Neutrophil (primary cell): ENCODE data around the gene EDAR.

Source experiments
- H3K27ac ChIP-seq: fragments of 200-600 bp; sonication (generic); 2 replicates; pipeline ENCODE4 v1.5.1; 2016; ENCODE audit warnings: mild to moderate bottlenecking, moderate library complexity
- H3K27me3 ChIP-seq: fragments of 200-600 bp; sonication (generic); 2 replicates; pipeline ENCODE4 v1.6.0; 2016; ENCODE audit warnings: mild to moderate bottlenecking
- H3K36me3 ChIP-seq: fragments of 200-600 bp; sonication (generic); 2 replicates; pipeline ENCODE4 v1.5.1; 2017
- H3K4me1 ChIP-seq, 2 experiments: fragments of 200-600 bp in 1 of 2; sonication (generic) in 1 of 2; 1 replicate in 1 of 2; 2 replicates in 1 of 2; pipeline versions ENCODE4 v1.5.1 to v1.6.1; 2013 to 2016; ENCODE audit warnings: low read depth in 1 of 2, low read length in 1 of 2, mild to moderate bottlenecking in 1 of 2, moderate library complexity in 1 of 2; ENCODE audit not compliant: control insufficient read depth in 1 of 2, insufficient read depth in 1 of 2
- H3K4me3 ChIP-seq, 2 experiments: fragments of 200-600 bp in 1 of 2; sonication (generic) in 1 of 2; 1 replicate in 1 of 2; 2 replicates in 1 of 2; pipeline ENCODE4 v1.5.1; 2013 to 2016; ENCODE audit warnings: low read depth in 1 of 2, low read length in 1 of 2, mild to moderate bottlenecking in 1 of 2, moderate library complexity in 1 of 2
- H3K9me3 ChIP-seq: fragments of 200-600 bp; sonication (generic); 2 replicates; pipeline ENCODE4 v1.5.1; 2016
- CTCF ChIP-seq: fragments of 200-600 bp; sonication (generic); IDR thresholded peaks from 2 replicates; pipeline ENCODE4 v1.5.1; 2016; ENCODE audit warnings: antibody characterized with exemption

The EDAR gene

GRCh38 chr2:108918941-108919341 is 70.1 kb downstream of the EDAR start:
- TF ChIP-seq CTCF: no peak
- no peak overlapping the region for H3K4me3 ChIP-seq
- H3K27me3 ChIP-seq: peaks cover 18% of the 10 kb centered on the region
- no peak overlapping the region for H3K27ac ChIP-seq
- no peaks in the 10 kb centered on the region for H3K4me1 ChIP-seq
- H3K9me3 ChIP-seq: no peaks in the 10 kb centered on the region
- H3K36me3 ChIP-seq: no peaks in the 10 kb centered on the region

GRCh38 chr2:108918156-108918874 is 70.7 kb downstream of the EDAR start:
- no peak for TF ChIP-seq CTCF
- H3K36me3 ChIP-seq: no peaks in the 10 kb centered on the region
- no peaks in the 10 kb centered on the region for H3K4me1 ChIP-seq
- H3K4me3 ChIP-seq: no peak overlapping the region
- no peaks in the 10 kb centered on the region for H3K9me3 ChIP-seq
- H3K27me3 ChIP-seq: peaks cover 18% of the 10 kb centered on the region
- H3K27ac ChIP-seq: no peak overlapping the region

- H3K36me3 ChIP-seq: no peaks in the 10 kb centered on the region
- H3K4me1 ChIP-seq: no peaks in the 10 kb centered on the region
- no peak overlapping the region for H3K4me3 ChIP-seq
- H3K27me3 ChIP-seq: peaks cover 18% of the 10 kb centered on the region
- H3K27ac ChIP-seq: no peak overlapping the region
- H3K9me3 ChIP-seq: no peaks in the 10 kb centered on the region
- TF ChIP-seq CTCF: no peak
Observed at GRCh38 chr2:108917526-108917925, 71.5 kb downstream of the EDAR start.

- TF ChIP-seq CTCF: no peak
- no peak overlapping the region for H3K4me3 ChIP-seq
- no peaks in the 10 kb centered on the region for H3K4me1 ChIP-seq
- H3K27ac ChIP-seq: no peak overlapping the region
- peaks cover 18% of the 10 kb centered on the region for H3K27me3 ChIP-seq
- no peaks in the 10 kb centered on the region for H3K36me3 ChIP-seq
- H3K9me3 ChIP-seq: no peaks in the 10 kb centered on the region
Observed at GRCh38 chr2:108916796-108917421, 72.1 kb downstream of the EDAR start.

- no peak overlapping the region for H3K4me3 ChIP-seq
Observed at GRCh38 chr2:108916122-108916795, 72.8 kb downstream of the EDAR start.

More at GRCh38 chr2:108916122-108916795, 72.8 kb downstream of the EDAR start:
- Histone ChIP-seq H3K36me3 (no peaks in the 10 kb centered on the region), H3K4me1 (no peaks in the 10 kb centered on the region), H3K9me3 (no peaks in the 10 kb centered on the region), H3K27me3 (peaks cover 18% of the 10 kb centered on the region), H3K27ac (no peak overlapping the region)
- no peak for TF ChIP-seq CTCF
